Transverse colon (tissue), 4 donors: ENCODE data around the gene PADI2. TPM values are rescaled to one million over a fixed set of nuclear protein-coding genes. Genes with fewer than 3 reads are reported as not detected.

Experiments used
- DNase-seq: peaks from one replicate; pipeline ENCODE4 v3.0.0-alpha.2; 2019
- H3K27ac ChIP-seq, 4 donors: fragments of 200-600 bp; sonication (generic); 2 replicates each; pipeline ENCODE4 v1.5.1; 2016 to 2018; ENCODE audit warnings: inconsistent platforms in 4 of 4
- H3K27me3 ChIP-seq: fragments of 200-600 bp; sonication (generic); 2 replicates; pipeline ENCODE4 v1.5.1; 2017; ENCODE audit warnings: inconsistent platforms
- H3K36me3 ChIP-seq, 4 donors: fragments of 200-600 bp; sonication (generic); 2 replicates each; pipeline ENCODE4 v1.5.1; 2017 to 2019; ENCODE audit warnings: inconsistent platforms in 4 of 4
- H3K4me1 ChIP-seq, 4 donors: fragments of 200-600 bp; sonication (generic); 2 replicates each; pipeline ENCODE4 v1.5.1; 2017 to 2020; ENCODE audit warnings: inconsistent platforms in 4 of 4
- H3K4me3 ChIP-seq, 4 donors: fragments of 200-600 bp; sonication (generic); 1 replicate in 1 of 4; 2 replicates in 3 of 4; pipeline versions ENCODE4 v1.5.1 to v1.6.1; 2017 to 2019; ENCODE audit warnings: inconsistent platforms in 4 of 4
- H3K9me3 ChIP-seq, 2 donors: fragments of 200-600 bp; sonication (generic); 2 replicates each; pipeline ENCODE4 v1.5.1; 2017 to 2019; ENCODE audit warnings: inconsistent platforms in 2 of 2
- EP300 ChIP-seq: sonication (generic); formaldehyde crosslinking; IDR thresholded peaks from one replicate; pipeline ENCODE4 v1.6.1; 2017; ENCODE audit warnings: antibody characterized with exemption, low read depth
- POLR2A ChIP-seq: fragments of 450-650 bp; IDR thresholded peaks from one replicate; pipeline ENCODE4 v1.6.1; 2016; ENCODE audit warnings: antibody characterized with exemption, mild to moderate bottlenecking, moderate library complexity
- POLR2AphosphoS5 ChIP-seq, 3 donors: sonication (generic); formaldehyde crosslinking; IDR thresholded peaks; one replicate each; pipeline ENCODE4 v1.6.1; 2016; ENCODE audit warnings: antibody characterized with exemption in 3 of 3
- WGBS, 2 donors: methylation state at CpG; one replicate each; pipeline ENCODE4 v1.1.5; 2018; ENCODE audit warnings: low coverage in 1 of 2; 5-methylcytosine and 5-hydroxymethylcytosine counted together
- in situ Hi-C, 4 donors: fragments of 200-750 bp; cut with MboI; loops; one replicate each; pipeline versions ENCODE4 v1.15.0 to v1.15.1; 2017; ENCODE audit warnings: low sequenced_read_pairs in 3 of 4, low pct_ligation_motif_present in 1 of 4, low pct_unique_long_range_greater_than_20kb in 1 of 4
- intact Hi-C: fragments of 100-400 bp; cut with DNase I; formaldehyde crosslinking; loops from one replicate; pipeline ENCODE4 v1.15.1; 2023; ENCODE audit warnings: low total_unique reads
- total RNA-seq, 4 donors: library from RNA; depleted of rRNA; stranded (reverse); fragments of >200 nt; gene quantifications; one replicate each; pipeline ENCODE4 v1.1.0, GENCODE V29; 2016
- TF ChIP-seq, protein P1 (sequence below), 5 experiments: fragments of 200-600 bp in 3 of 5; fragments of 450-650 bp in 2 of 5; sonication (generic) in 3 of 5; IDR thresholded peaks; 1 replicate in 2 of 5; 2 replicates in 3 of 5; pipeline ENCODE4 v1.5.1; 2016 to 2017; ENCODE audit warnings: antibody characterized with exemption in 5 of 5, inconsistent platforms in 3 of 5, mild to moderate bottlenecking in 2 of 5, moderate library complexity in 1 of 5

The PADI2 gene
- total RNA-seq, 4 donors from 2014 or later = 143 to 285 (median 238) TPM

DNA sequence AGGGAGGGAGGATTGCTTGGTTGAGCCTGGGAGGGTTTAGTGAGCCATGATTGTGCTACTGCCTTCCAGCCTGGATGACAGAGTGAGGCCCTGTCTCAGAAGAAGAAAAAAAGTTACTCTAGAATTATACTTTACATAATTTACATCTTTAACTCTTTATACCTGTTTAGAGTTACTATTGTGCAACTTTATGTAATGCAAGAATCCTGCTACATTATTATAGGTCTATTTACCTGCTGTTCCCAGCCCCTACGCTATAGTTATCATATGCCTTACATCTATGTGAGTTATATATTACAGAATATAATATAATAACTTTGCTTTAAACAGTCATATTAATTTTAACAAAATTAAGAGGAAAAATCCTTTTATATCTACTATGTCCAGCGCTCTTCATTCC is 79.7 kb downstream of the PADI2 start:
- no peak for DNase-seq
- in situ Hi-C loops = no loop called here
- WGBS, 2 donors = 90 to 95% methylated on average over 2 of the region's 2 CpGs
- H3K4me1 ChIP-seq = no peaks in the 10 kb centered on the region
- H3K27me3 ChIP-seq = no peaks in the 10 kb centered on the region
- H3K9me3 ChIP-seq = no peaks in the 10 kb centered on the region
- H3K27ac ChIP-seq = no peak overlapping the region
- no peak overlapping the region for H3K4me3 ChIP-seq
- intact Hi-C loops = no loop called here
- peaks cover 0 to 66% (median 25%) of the 10 kb centered on the region in 4 donors for H3K36me3 ChIP-seq
- TF ChIP-seq POLR2AphosphoS5 (IDR thresholded peaks at IDR 0.05) (no peak), POLR2A (no peak), EP300 (no peak)
- TF ChIP-seq, protein P1, sequence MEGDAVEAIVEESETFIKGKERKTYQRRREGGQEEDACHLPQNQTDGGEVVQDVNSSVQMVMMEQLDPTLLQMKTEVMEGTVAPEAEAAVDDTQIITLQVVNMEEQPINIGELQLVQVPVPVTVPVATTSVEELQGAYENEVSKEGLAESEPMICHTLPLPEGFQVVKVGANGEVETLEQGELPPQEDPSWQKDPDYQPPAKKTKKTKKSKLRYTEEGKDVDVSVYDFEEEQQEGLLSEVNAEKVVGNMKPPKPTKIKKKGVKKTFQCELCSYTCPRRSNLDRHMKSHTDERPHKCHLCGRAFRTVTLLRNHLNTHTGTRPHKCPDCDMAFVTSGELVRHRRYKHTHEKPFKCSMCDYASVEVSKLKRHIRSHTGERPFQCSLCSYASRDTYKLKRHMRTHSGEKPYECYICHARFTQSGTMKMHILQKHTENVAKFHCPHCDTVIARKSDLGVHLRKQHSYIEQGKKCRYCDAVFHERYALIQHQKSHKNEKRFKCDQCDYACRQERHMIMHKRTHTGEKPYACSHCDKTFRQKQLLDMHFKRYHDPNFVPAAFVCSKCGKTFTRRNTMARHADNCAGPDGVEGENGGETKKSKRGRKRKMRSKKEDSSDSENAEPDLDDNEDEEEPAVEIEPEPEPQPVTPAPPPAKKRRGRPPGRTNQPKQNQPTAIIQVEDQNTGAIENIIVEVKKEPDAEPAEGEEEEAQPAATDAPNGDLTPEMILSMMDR (IDR thresholded peaks at IDR 0.05) = no peak

DNA sequence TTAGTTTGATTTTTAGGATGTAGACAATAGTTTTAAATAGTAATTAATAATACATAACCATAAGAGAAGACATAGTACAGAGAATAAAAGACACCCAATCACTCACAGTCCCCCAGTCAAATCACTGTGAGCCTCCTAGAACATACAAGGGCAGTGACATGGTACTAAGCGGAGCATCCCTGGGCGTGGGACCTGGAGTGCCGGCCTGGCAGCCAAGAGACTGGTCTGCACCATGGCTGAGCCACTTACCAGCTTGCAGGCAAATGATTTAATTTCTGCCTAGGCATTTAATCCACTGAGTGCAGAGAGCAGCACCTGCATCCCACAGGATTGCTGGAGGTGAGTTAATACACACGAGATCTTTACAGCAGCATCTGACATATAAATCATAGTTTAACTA is 85.8 kb downstream of the PADI2 start:
- in situ Hi-C loops = no loop called here
- intact Hi-C loops = no loop called here
- Histone ChIP-seq H3K4me3 (no peak overlapping the region), H3K9me3 (no peaks in the 10 kb centered on the region), H3K4me1 (no peaks in the 10 kb centered on the region), H3K27ac (no peak overlapping the region), H3K36me3 (peaks cover 0 to 42% (median 17%) of the 10 kb centered on the region in 4 donors), H3K27me3 (no peaks in the 10 kb centered on the region)
- no peak for DNase-seq
- TF ChIP-seq POLR2A = no peak
- no peak for TF ChIP-seq POLR2AphosphoS5 (IDR thresholded peaks at IDR 0.05)
- TF ChIP-seq EP300 = no peak
- TF ChIP-seq, protein P1 (IDR thresholded peaks at IDR 0.05) = no peak
- WGBS, 2 donors = 64 to 86% methylated on average over 3 to 4 of the region's 4 CpGs

DNA sequence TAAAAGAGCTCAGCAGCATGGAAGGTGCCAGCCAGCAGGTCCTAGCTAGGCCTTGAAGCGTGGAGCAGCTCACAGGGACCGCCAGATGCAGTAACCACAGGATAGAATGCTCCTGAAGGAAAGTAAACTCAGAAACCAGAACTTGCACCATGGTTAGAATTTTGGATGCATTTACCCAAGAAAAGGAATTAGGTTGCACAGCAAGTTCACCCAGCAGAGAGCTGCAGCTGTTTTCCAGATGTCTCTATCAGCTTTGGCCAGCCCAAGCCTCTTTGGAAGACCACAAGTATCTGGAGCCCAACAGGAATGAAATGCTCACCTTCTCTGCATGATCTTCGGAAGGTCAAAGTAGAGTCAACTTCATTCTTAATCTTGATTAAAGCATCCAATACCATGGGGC is 86.5 kb downstream of the PADI2 start:
- H3K27ac ChIP-seq = no peak overlapping the region
- in situ Hi-C loops = no loop called here
- 88 to 92% methylated on average over 3 of the region's 3 CpGs for WGBS, 2 donors
- H3K27me3 ChIP-seq = no peaks in the 10 kb centered on the region
- DNase-seq = no peak
- H3K4me3 ChIP-seq = no peak overlapping the region
- H3K9me3 ChIP-seq = no peaks in the 10 kb centered on the region
- no peak for TF ChIP-seq EP300
- TF ChIP-seq POLR2AphosphoS5 (IDR thresholded peaks at IDR 0.05) = no peak
- no peak for TF ChIP-seq POLR2A
- TF ChIP-seq, protein P1 (IDR thresholded peaks at IDR 0.05) = no peak
- intact Hi-C loops = no loop called here
- H3K36me3 ChIP-seq = peaks cover 0 to 44% (median 18%) of the 10 kb centered on the region in 4 donors
- H3K4me1 ChIP-seq = no peaks in the 10 kb centered on the region

DNA sequence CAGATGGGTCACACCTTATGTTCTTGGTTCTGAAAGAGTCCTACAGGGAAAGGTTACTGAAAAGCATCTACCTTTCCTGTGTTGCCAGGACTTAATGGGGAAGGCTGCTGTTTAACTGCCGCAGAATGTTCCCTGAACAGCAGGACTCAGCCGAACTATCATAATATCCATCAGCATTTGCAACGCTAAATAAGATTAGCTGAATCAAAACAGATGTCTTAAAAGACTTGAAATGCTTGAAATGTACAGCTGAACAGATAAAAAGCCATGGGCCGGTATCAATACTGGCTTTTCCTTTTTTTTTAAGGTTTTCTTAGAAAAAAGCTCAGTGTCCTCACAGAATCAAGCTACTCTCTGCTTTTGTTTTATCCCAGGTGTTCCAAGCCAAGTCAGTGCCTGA is 87.8 kb downstream of the PADI2 start:
- TF ChIP-seq EP300 (no peak), POLR2A (no peak), POLR2AphosphoS5 (IDR thresholded peaks at IDR 0.05) (no peak)
- TF ChIP-seq, protein P1 (IDR thresholded peaks at IDR 0.05) = no peak
- Histone ChIP-seq H3K27me3 (no peaks in the 10 kb centered on the region), H3K4me1 (no peaks in the 10 kb centered on the region), H3K4me3 (no peak overlapping the region), H3K27ac (no peak overlapping the region), H3K9me3 (no peaks in the 10 kb centered on the region), H3K36me3 (peaks cover 0 to 57% (median 24%) of the 10 kb centered on the region in 4 donors)
- no peak for DNase-seq
- intact Hi-C loops = no loop called here
- WGBS, 2 donors = 90 to 92% methylated on average over 4 of the region's 4 CpGs
- in situ Hi-C loops = no loop called here
